DND-41 (cell line): ENCODE measurements around the gene PCNX2.

ENCODE experiments used
- ATAC-seq: fragments of 200-7000 bp; cut with Tn5 transposase; 3 replicates; pipeline ENCODE4 v1.9.1; 2021; ENCODE audit warnings: low read depth; ENCODE audit not compliant: insufficient read depth
- DNase-seq: peaks from one replicate; pipeline ENCODE4 v3.0.0-alpha.2; 2020
- H2AFZ ChIP-seq: 2 replicates; pipeline ENCODE4 v1.6.0; 2012; ENCODE audit warnings: low read depth, low read length
- H3K27ac ChIP-seq: 2 replicates; pipeline ENCODE4 v1.5.1; 2012; ENCODE audit warnings: low read length, inconsistent platforms
- H3K27me3 ChIP-seq: fragments of 200-600 bp; sonication (generic); 2 replicates; pipeline ENCODE4 v1.6.0; 2012; ENCODE audit warnings: low read length, mild to moderate bottlenecking, inconsistent platforms; ENCODE audit not compliant: insufficient read depth, poor library complexity
- H3K36me3 ChIP-seq: 2 replicates; pipeline ENCODE4 v1.5.1; 2012; ENCODE audit warnings: low read length, inconsistent platforms; ENCODE audit not compliant: insufficient read depth
- H3K4me1 ChIP-seq: 2 replicates; pipeline ENCODE4 v1.5.1; 2012; ENCODE audit warnings: mild to moderate bottlenecking, low read length; ENCODE audit not compliant: insufficient read depth
- H3K4me2 ChIP-seq: 2 replicates; pipeline ENCODE4 v1.6.0; 2012; ENCODE audit warnings: mild to moderate bottlenecking, moderate library complexity, low read length, inconsistent platforms; ENCODE audit not compliant: insufficient read depth
- H3K4me3 ChIP-seq, 2 experiments: fragments of 200-600 bp in 1 of 2; shearing (Covaris generic) in 1 of 2; 2 replicates each; pipeline ENCODE4 v1.5.1; 2012 to 2016; ENCODE audit warnings: inconsistent platforms in 2 of 2, low read length in 2 of 2, mild to moderate bottlenecking in 2 of 2, low read depth in 1 of 2, moderate library complexity in 1 of 2
- H3K79me2 ChIP-seq: 2 replicates; pipeline ENCODE4 v1.6.0; 2012; ENCODE audit warnings: low read length, inconsistent platforms; ENCODE audit not compliant: insufficient read depth
- H3K9ac ChIP-seq: 2 replicates; pipeline ENCODE4 v1.6.0; 2012; ENCODE audit warnings: low read depth, mild to moderate bottlenecking, inconsistent platforms, low read length, moderate library complexity
- H3K9me3 ChIP-seq: 2 replicates; pipeline ENCODE4 v1.5.1; 2012; ENCODE audit warnings: low read length, moderate library complexity, mild to moderate bottlenecking, inconsistent platforms; ENCODE audit not compliant: insufficient read depth, severe bottlenecking
- H4K20me1 ChIP-seq: 2 replicates; pipeline ENCODE4 v1.6.0; 2012; ENCODE audit warnings: low read length; ENCODE audit not compliant: insufficient read depth
- EZH2 ChIP-seq: IDR thresholded peaks from 3 replicates; pipeline ENCODE4 v1.6.1; 2012; ENCODE audit warnings: borderline replicate concordance, low read depth, mild to moderate bottlenecking, moderate library complexity, low read length, inconsistent platforms; ENCODE audit not compliant: severe bottlenecking
- TF ChIP-seq, protein P1 (sequence below): IDR thresholded peaks from 2 replicates; pipeline ENCODE4 v1.5.1; 2012; ENCODE audit warnings: borderline replicate concordance, low read length, moderate library complexity, mild to moderate bottlenecking; ENCODE audit not compliant: poor library complexity, severe bottlenecking; ENCODE audit errors: extremely low read depth

PCNX2 gene

DNA sequence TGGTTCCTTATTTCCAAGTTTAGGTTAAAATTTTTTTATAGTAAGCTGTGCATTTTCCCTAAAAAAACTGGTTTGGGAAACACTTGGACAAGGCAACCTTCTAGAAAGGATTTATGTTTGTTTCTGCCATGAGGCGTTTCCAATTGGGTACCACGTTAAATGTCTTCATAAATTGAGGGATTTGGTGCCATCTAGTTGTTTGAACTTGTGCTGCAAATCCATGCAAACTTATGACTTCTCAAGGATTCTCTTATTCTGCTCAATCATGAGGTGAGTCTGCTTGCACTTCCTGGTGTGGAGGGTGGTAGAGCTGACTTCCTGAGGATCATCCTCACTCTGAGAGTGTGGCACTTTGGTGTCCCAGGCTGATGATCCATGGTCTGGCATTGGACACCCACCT, 123.3 kb downstream of the PCNX2 start:
- Histone ChIP-seq H4K20me1 (no peaks in the 10 kb centered on the region), H3K4me1 (no peaks in the 10 kb centered on the region), H2AFZ (no peak overlapping the region), H3K79me2 (no peaks in the 10 kb centered on the region), H3K36me3 (peaks cover 22% of the 10 kb centered on the region; the same call in 1 of the 2 replicates), H3K4me3 (no peak overlapping the region), H3K9me3 (no peaks in the 10 kb centered on the region), H3K9ac (no peak overlapping the region), H3K27ac (no peak overlapping the region), H3K4me2 (no peak overlapping the region), H3K27me3 (no peaks in the 10 kb centered on the region)
- TF ChIP-seq, protein P1, sequence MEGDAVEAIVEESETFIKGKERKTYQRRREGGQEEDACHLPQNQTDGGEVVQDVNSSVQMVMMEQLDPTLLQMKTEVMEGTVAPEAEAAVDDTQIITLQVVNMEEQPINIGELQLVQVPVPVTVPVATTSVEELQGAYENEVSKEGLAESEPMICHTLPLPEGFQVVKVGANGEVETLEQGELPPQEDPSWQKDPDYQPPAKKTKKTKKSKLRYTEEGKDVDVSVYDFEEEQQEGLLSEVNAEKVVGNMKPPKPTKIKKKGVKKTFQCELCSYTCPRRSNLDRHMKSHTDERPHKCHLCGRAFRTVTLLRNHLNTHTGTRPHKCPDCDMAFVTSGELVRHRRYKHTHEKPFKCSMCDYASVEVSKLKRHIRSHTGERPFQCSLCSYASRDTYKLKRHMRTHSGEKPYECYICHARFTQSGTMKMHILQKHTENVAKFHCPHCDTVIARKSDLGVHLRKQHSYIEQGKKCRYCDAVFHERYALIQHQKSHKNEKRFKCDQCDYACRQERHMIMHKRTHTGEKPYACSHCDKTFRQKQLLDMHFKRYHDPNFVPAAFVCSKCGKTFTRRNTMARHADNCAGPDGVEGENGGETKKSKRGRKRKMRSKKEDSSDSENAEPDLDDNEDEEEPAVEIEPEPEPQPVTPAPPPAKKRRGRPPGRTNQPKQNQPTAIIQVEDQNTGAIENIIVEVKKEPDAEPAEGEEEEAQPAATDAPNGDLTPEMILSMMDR: peak; percentile 53
- no peak for TF ChIP-seq EZH2
- ATAC-seq (no peak; the same call in 2 of the 3 replicates), DNase-seq (no peak)

DNA sequence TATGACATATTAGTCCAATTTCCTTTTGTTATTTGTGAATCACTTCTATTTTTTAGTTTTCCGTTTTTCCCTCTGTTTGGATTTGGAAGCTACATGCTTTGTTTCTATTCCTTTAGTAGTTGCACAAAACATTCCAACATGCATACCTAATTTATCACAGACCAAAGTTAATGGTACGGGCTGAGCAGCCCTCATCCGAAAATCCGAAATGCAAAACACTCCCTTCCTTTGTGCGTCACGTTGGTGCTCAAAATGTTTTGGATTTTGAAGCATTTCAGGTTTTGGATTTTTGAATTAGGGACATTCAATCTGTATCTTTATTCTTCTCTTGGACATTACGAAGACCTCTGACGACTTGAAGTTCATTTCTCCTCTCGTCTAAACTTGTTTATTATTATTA, 124.8 kb downstream of the PCNX2 start:
- no peak for TF ChIP-seq EZH2
- TF ChIP-seq, protein P1: no peak

DNA sequence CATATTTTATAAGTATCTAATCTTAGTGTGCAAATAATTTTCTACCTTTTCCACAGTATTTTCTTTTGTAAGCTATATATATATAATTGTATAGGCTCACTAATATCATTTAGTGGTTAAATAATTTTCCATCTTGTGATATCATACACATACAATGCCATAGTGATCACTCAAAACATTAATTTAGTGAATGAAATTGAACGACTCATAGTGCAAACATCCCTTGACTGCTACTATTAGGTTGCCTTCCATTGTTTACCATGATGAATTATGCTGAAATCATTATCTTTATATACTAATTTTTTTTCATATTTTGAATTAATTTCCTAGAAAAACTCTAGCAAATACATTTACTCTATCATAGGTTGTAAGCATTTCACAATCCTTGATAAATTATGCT, 127.1 kb downstream of the PCNX2 start:
- Histone ChIP-seq H3K36me3 (peaks cover 15% of the 10 kb centered on the region; the same call in 1 of the 2 replicates), H3K9me3 (no peaks in the 10 kb centered on the region), H4K20me1 (no peaks in the 10 kb centered on the region), H3K27me3 (no peaks in the 10 kb centered on the region), H3K4me2 (no peak overlapping the region), H3K27ac (no peak overlapping the region), H3K4me3 (no peak overlapping the region), H3K79me2 (no peaks in the 10 kb centered on the region), H2AFZ (no peak overlapping the region), H3K9ac (no peak overlapping the region), H3K4me1 (no peaks in the 10 kb centered on the region)
- DNase-seq (no peak), ATAC-seq (no peak)
- TF ChIP-seq EZH2: no peak
- TF ChIP-seq, protein P1: no peak

More for the DNA sequence above, 124.8 kb downstream of the PCNX2 start:
- Histone ChIP-seq H4K20me1 (no peaks in the 10 kb centered on the region), H3K9me3 (no peaks in the 10 kb centered on the region), H3K27me3 (no peaks in the 10 kb centered on the region), H3K27ac (no peak overlapping the region), H3K79me2 (no peaks in the 10 kb centered on the region), H3K36me3 (peaks cover 12% of the 10 kb centered on the region; the same call in 1 of the 2 replicates), H3K9ac (no peak overlapping the region), H3K4me2 (no peak overlapping the region), H3K4me3 (no peak overlapping the region), H3K4me1 (no peaks in the 10 kb centered on the region), H2AFZ (no peak overlapping the region)
- ATAC-seq: no peak
- DNase-seq: no peak

DNA sequence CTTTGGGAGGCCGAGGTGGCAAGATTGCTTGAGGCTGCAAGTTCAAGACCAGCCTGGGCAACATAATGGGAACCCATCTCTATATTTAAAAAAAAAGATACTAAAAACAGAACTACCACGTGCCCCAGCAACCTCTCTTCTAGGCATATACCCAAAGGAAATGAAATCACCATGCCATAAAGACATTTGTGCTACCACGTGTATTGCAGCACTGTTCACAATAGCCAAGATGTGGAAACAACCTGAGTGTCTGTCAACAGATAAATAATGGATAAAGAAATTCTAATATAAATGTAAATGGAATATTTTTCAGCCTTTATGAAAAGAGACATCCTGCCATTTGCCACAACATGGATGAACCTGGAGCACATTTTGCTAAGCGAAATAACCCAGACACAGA, 128.6 kb downstream of the PCNX2 start:
- DNase-seq: no peak
- Histone ChIP-seq H3K9ac (no peak overlapping the region), H3K79me2 (no peaks in the 10 kb centered on the region), H2AFZ (no peak overlapping the region), H4K20me1 (no peaks in the 10 kb centered on the region), H3K9me3 (no peaks in the 10 kb centered on the region), H3K4me1 (no peaks in the 10 kb centered on the region), H3K27me3 (no peaks in the 10 kb centered on the region), H3K4me3 (no peak overlapping the region), H3K4me2 (no peak overlapping the region), H3K36me3 (peaks cover 9% of the 10 kb centered on the region; the same call in 1 of the 2 replicates), H3K27ac (no peak overlapping the region)
- no peak for TF ChIP-seq EZH2
- TF ChIP-seq, protein P1: no peak
- ATAC-seq: no peak
